Lower lobe of right lung (tissue), 2 donors: ENCODE measurements around the gene KRT35. TPM values are rescaled to one million over a fixed set of nuclear protein-coding genes. Genes with fewer than 3 reads are reported as not detected.

Experiments used
- ATAC-seq, 2 donors: fragments of 200-7000 bp; cut with Tn5 transposase; one replicate each; pipeline ENCODE4 v1.9.1; 2020 to 2022; ENCODE audit warnings: mild to moderate bottlenecking in 2 of 2, moderate library complexity in 2 of 2
- DNase-seq: peaks from one replicate; pipeline ENCODE4 v3.0.0-alpha.2; 2020
- H3K27ac ChIP-seq: fragments of 200-600 bp; one replicate; pipeline ENCODE4 v1.8.0; 2022
- H3K27me3 ChIP-seq: fragments of 200-600 bp; one replicate; pipeline ENCODE4 v1.8.0; 2022; ENCODE audit warnings: low read depth
- H3K36me3 ChIP-seq: fragments of 200-600 bp; one replicate; pipeline ENCODE4 v1.8.0; 2022; ENCODE audit warnings: mild to moderate bottlenecking
- H3K4me1 ChIP-seq: fragments of 200-600 bp; one replicate; pipeline ENCODE4 v1.8.0; 2022
- H3K4me3 ChIP-seq: fragments of 200-600 bp; one replicate; pipeline ENCODE4 v1.8.0; 2022; ENCODE audit warnings: mild to moderate bottlenecking
- H3K9me3 ChIP-seq: fragments of 200-600 bp; one replicate; pipeline ENCODE4 v1.8.0; 2022
- intact Hi-C: fragments of 100-400 bp; cut with DNase I; formaldehyde crosslinking; loops from one replicate; pipeline ENCODE4 v1.11.0; 2022
- total RNA-seq: library from RNA; stranded (reverse); fragmentation: NEBNext Ultra II Directional; extraction: Animal tissue kit (Norgen Biotek cat#: 25700); gene quantifications from one replicate; pipeline ENCODE4 v1.2.1, GENCODE V29; 2021
- TF ChIP-seq, protein P1 (sequence below): fragments of 200-600 bp; IDR thresholded peaks from one replicate; pipeline ENCODE4 v1.8.0; 2022; ENCODE audit warnings: antibody characterized with exemption, mild to moderate bottlenecking
- donor health status: DM: no; HTN: yes; CAD: no; lungs with severe emphysema.

Gene KRT35
- total RNA-seq, 1 donor from 2014 or later: not detected

GRCh38 chr17:41483991-41484826 lies 3.3 kb upstream of the KRT35 start:
- H3K36me3 ChIP-seq: no peaks in the 10 kb centered on the region
- no peak overlapping the region for H3K27ac ChIP-seq
- DNase-seq: no peak
- intact Hi-C loops: no loop called here
- H3K9me3 ChIP-seq: no peaks in the 10 kb centered on the region
- no peaks in the 10 kb centered on the region for H3K4me1 ChIP-seq
- TF ChIP-seq, protein P1, sequence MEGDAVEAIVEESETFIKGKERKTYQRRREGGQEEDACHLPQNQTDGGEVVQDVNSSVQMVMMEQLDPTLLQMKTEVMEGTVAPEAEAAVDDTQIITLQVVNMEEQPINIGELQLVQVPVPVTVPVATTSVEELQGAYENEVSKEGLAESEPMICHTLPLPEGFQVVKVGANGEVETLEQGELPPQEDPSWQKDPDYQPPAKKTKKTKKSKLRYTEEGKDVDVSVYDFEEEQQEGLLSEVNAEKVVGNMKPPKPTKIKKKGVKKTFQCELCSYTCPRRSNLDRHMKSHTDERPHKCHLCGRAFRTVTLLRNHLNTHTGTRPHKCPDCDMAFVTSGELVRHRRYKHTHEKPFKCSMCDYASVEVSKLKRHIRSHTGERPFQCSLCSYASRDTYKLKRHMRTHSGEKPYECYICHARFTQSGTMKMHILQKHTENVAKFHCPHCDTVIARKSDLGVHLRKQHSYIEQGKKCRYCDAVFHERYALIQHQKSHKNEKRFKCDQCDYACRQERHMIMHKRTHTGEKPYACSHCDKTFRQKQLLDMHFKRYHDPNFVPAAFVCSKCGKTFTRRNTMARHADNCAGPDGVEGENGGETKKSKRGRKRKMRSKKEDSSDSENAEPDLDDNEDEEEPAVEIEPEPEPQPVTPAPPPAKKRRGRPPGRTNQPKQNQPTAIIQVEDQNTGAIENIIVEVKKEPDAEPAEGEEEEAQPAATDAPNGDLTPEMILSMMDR: no peak
- no peak overlapping the region for H3K4me3 ChIP-seq
- no peak for ATAC-seq
- no peaks in the 10 kb centered on the region for H3K27me3 ChIP-seq

DNA sequence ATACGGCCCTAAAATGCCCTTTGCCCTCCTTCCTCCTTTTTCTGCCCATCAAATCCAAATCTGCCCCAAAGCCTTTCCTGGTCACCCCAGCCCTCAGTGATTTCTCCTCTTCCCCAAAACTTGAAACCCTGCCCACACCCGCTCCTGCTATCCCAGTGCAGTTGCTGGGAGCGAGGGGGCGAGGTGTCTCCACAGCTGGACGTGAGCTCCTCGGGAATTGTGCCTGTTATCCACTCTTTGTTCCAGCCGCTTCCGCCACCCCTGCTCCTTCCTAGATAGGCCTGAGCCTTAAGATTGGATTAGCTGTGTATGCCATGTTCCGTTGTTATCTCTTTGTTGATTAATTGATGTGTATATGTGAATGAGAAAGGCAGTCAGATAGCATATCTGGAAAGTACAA lies 2.6 kb upstream of the KRT35 start:
- no peaks in the 10 kb centered on the region for H3K27me3 ChIP-seq
- H3K4me1 ChIP-seq: no peaks in the 10 kb centered on the region
- H3K4me3 ChIP-seq: no peak overlapping the region
- intact Hi-C loops: no loop called here
- ATAC-seq: no peak
- no peak for DNase-seq
- no peak overlapping the region for H3K27ac ChIP-seq
- H3K9me3 ChIP-seq: no peaks in the 10 kb centered on the region
- TF ChIP-seq, protein P1: no peak
- H3K36me3 ChIP-seq: no peaks in the 10 kb centered on the region

GRCh38 chr17:41480581-41480980 lies 370 bp downstream of the KRT35 start:
- intact Hi-C loops: no loop called here
- DNase-seq: no peak
- TF ChIP-seq, protein P1: no peak

GRCh38 chr17:41480136-41480535 lies 815 bp downstream of the KRT35 start:
- Histone ChIP-seq H3K27ac (no peak overlapping the region), H3K9me3 (no peaks in the 10 kb centered on the region), H3K36me3 (no peaks in the 10 kb centered on the region), H3K4me1 (no peaks in the 10 kb centered on the region), H3K27me3 (no peaks in the 10 kb centered on the region), H3K4me3 (no peak overlapping the region)
- no peak for DNase-seq
- intact Hi-C loops: no loop called here
- TF ChIP-seq, protein P1: no peak
- ATAC-seq: no peak

More at GRCh38 chr17:41480581-41480980, 370 bp downstream of the KRT35 start:
- Histone ChIP-seq H3K27ac (no peak overlapping the region), H3K27me3 (no peaks in the 10 kb centered on the region), H3K4me3 (no peak overlapping the region), H3K36me3 (no peaks in the 10 kb centered on the region), H3K9me3 (no peaks in the 10 kb centered on the region), H3K4me1 (no peaks in the 10 kb centered on the region)
- no peak for ATAC-seq

GRCh38 chr17:41478237-41478636 lies 2.7 kb downstream of the KRT35 start:
- TF ChIP-seq, protein P1: no peak
- Histone ChIP-seq H3K4me1 (no peaks in the 10 kb centered on the region), H3K27me3 (no peaks in the 10 kb centered on the region), H3K9me3 (no peaks in the 10 kb centered on the region), H3K4me3 (no peak overlapping the region), H3K36me3 (no peaks in the 10 kb centered on the region), H3K27ac (no peak overlapping the region)
- DNase-seq (no peak), ATAC-seq (no peak)
- intact Hi-C loops: no loop called here
